Tibial nerve (tissue), 4 donors: ENCODE data around the gene ANO2. TPM values are rescaled to one million over a fixed set of nuclear protein-coding genes. Genes with fewer than 3 reads are reported as not detected.

ENCODE experiments used
- DNase-seq, 2 donors: peaks; one replicate each; pipeline ENCODE4 v3.0.0-alpha.2; 2019; ENCODE audit warnings: low spot score in 2 of 2
- H3K27ac ChIP-seq, 4 donors: fragments of 200-600 bp; sonication (generic) in 3 of 4; one replicate each; pipeline ENCODE4 v1.5.1; 2017 to 2019; ENCODE audit warnings: mild to moderate bottlenecking in 1 of 4
- H3K27me3 ChIP-seq, 2 donors: fragments of 200-600 bp; sonication (generic) in 1 of 2; one replicate each; pipeline versions ENCODE4 v1.5.1 to v1.6.0; 2017 to 2019
- H3K36me3 ChIP-seq, 3 donors: fragments of 200-600 bp; sonication (generic); one replicate each; pipeline ENCODE4 v1.5.1; 2018 to 2019
- H3K4me1 ChIP-seq, 4 donors: fragments of 200-600 bp; sonication (generic) in 3 of 4; one replicate each; pipeline ENCODE4 v1.5.1; 2017 to 2019
- H3K4me3 ChIP-seq, 4 donors: fragments of 200-600 bp; sonication (generic) in 3 of 4; one replicate each; pipeline ENCODE4 v1.5.1; 2017 to 2019; ENCODE audit warnings: mild to moderate bottlenecking in 1 of 4, moderate library complexity in 1 of 4
- H3K9me3 ChIP-seq, 4 donors: fragments of 200-600 bp; sonication (generic) in 3 of 4; one replicate each; pipeline ENCODE4 v1.5.1; 2017 to 2019
- EP300 ChIP-seq, 2 donors: sonication (generic); formaldehyde crosslinking; IDR thresholded peaks; one replicate each; pipeline ENCODE4 v1.6.1; 2017; ENCODE audit warnings: antibody characterized with exemption in 2 of 2, mild to moderate bottlenecking in 1 of 2
- POLR2A ChIP-seq, 2 donors: fragments of 450-650 bp; IDR thresholded peaks; one replicate each; pipeline ENCODE4 v1.6.1; 2017; ENCODE audit warnings: antibody characterized with exemption in 2 of 2, mild to moderate bottlenecking in 2 of 2, moderate library complexity in 2 of 2
- WGBS, 2 donors: methylation state at CpG; one replicate each; pipeline ENCODE4 v1.1.5; 2018; 5-methylcytosine and 5-hydroxymethylcytosine counted together
- total RNA-seq, 4 donors: library from RNA; depleted of rRNA; stranded (reverse); fragments of >200 nt; gene quantifications; one replicate each; pipeline ENCODE4 v1.1.0, GENCODE V29; 2016
- TF ChIP-seq, protein P1 (sequence below), 5 experiments: fragments of 200-600 bp in 3 of 5; fragments of 450-650 bp in 2 of 5; sonication (generic) in 3 of 5; IDR thresholded peaks; one replicate each; pipeline ENCODE4 v1.5.1; 2016 to 2019; ENCODE audit warnings: antibody characterized with exemption in 5 of 5, mild to moderate bottlenecking in 3 of 5, moderate library complexity in 2 of 5

ANO2 gene
- total RNA-seq, 4 donors from 2014 or later = 13.8 to 23.2 (median 21.3) TPM

DNA sequence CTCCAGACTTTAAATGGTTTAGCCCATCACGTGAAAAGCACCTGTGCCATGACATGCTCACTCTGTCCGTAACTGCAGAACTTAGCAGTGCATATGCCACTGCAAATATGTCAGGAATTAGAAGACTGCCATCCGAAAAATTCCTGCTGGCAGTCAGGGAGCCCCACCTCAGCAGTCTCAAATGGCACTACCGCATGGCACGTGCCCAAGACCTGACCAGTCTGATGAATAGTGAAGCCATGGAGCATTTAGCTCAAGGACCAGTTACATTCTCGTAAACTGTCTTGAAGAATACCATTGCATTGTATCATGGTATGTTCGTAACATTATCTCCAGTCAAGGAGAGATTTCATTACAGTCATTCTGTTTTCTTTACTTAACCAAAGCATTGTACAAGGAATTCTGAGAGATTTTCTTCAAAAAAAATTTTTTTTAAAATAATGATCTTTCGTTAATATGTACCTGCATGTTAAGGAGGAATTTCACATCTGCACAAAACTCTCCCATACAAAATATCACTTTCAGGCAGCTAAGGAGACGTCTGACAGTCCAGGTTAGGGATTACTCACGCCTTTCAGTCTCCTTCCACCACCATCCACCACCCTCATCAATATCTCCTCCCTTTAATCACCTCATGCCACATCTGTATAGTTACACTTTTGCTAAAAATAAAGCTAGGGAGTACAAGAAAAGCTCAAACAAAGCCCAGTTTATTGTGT, 138.5 kb downstream of the ANO2 start:
- Histone ChIP-seq H3K9me3 (no peaks in the 10 kb centered on the region), H3K4me1 (no peaks in the 10 kb centered on the region), H3K27me3 (peaks cover 0 to 4% of the 10 kb centered on the region in 2 donors), H3K36me3 (no peaks in the 10 kb centered on the region), H3K27ac (no peak overlapping the region), H3K4me3 (no peak overlapping the region)
- no peak for DNase-seq
- TF ChIP-seq POLR2A (IDR thresholded peaks at IDR 0.05) (no peak), EP300 (IDR thresholded peaks at IDR 0.05) (no peak)
- TF ChIP-seq, protein P1, sequence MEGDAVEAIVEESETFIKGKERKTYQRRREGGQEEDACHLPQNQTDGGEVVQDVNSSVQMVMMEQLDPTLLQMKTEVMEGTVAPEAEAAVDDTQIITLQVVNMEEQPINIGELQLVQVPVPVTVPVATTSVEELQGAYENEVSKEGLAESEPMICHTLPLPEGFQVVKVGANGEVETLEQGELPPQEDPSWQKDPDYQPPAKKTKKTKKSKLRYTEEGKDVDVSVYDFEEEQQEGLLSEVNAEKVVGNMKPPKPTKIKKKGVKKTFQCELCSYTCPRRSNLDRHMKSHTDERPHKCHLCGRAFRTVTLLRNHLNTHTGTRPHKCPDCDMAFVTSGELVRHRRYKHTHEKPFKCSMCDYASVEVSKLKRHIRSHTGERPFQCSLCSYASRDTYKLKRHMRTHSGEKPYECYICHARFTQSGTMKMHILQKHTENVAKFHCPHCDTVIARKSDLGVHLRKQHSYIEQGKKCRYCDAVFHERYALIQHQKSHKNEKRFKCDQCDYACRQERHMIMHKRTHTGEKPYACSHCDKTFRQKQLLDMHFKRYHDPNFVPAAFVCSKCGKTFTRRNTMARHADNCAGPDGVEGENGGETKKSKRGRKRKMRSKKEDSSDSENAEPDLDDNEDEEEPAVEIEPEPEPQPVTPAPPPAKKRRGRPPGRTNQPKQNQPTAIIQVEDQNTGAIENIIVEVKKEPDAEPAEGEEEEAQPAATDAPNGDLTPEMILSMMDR (IDR thresholded peaks at IDR 0.05) = no peak
- WGBS, 2 donors = 86 to 88% methylated on average over 10 of the region's 10 CpGs

DNA sequence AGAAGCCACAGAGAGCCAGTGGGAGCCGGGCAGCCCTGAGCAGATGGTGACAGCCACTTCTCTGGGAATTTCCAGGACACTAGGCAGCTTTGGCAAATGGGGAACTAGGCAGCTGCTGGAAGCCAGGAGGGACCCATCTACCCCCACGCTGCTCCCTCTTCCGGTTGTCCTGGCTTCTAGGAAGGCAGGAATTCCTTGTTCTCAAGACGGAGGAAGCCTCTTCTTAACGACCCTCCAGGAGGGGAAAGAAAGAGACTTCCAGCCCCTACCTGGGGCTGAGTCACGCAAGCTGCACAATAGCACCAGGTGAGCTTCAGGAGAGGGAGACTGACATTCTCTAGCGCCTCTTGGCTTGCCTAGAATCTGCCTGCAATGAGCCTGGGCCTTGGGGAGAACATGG, 141.5 kb downstream of the ANO2 start:
- DNase-seq = no peak
- H3K9me3 ChIP-seq = no peaks in the 10 kb centered on the region
- no peak overlapping the region for H3K27ac ChIP-seq
- no peaks in the 10 kb centered on the region for H3K4me1 ChIP-seq
- H3K4me3 ChIP-seq = no peak overlapping the region
- no peak for TF ChIP-seq POLR2A (IDR thresholded peaks at IDR 0.05)
- no peak for TF ChIP-seq EP300 (IDR thresholded peaks at IDR 0.05)
- TF ChIP-seq, protein P1 (IDR thresholded peaks at IDR 0.05) = no peak
- 82 to 86% methylated on average over 7 of the region's 7 CpGs for WGBS, 2 donors
- no peaks in the 10 kb centered on the region for H3K36me3 ChIP-seq
- H3K27me3 ChIP-seq = no peaks in the 10 kb centered on the region

DNA sequence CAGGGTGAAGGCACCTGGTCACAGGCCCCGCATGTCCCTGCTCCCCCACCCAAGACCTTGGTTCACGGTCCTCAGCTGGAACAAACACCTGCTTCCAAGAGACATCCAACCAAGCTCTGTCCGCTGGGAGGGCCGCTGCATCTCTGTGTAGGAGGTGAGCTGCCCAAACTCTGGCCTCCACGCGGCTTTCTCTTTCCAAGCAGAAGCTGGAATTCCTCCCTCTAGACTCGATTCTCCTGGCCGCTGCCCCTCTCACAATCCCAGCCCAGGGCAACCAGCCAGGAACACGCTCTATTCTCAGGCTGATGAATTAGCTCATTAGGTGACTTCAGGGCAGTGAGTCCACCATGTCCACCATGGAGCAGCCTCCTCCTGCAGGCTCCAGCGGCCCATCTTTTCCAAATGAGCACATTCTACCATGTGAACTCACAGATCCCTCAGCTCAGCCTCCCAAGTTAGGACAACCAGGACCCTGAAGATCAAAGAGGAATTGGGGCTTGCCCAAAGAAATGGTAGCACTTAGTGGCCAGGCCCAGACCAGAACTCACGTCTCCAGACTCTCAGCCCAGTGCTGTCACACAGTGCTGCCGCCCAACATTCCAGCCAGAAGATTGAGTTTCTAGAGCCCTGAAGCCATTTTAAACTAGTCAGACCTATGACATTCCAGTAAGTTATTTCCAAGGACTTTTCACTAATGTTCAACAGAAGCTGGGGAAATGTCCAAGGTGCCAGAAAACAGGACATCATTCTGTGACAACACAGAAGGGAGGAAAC, 146.6 kb downstream of the ANO2 start:
- no peak for DNase-seq
- Histone ChIP-seq H3K27me3 (no peaks in the 10 kb centered on the region), H3K36me3 (no peaks in the 10 kb centered on the region), H3K27ac (no peak overlapping the region), H3K4me1 (no peaks in the 10 kb centered on the region), H3K9me3 (no peaks in the 10 kb centered on the region), H3K4me3 (no peak overlapping the region)
- TF ChIP-seq, protein P1 (IDR thresholded peaks at IDR 0.05) = no peak
- TF ChIP-seq POLR2A (IDR thresholded peaks at IDR 0.05) (no peak), EP300 (IDR thresholded peaks at IDR 0.05) (no peak)
- WGBS, 2 donors = 76 to 79% methylated on average over 12 of the region's 12 CpGs

DNA sequence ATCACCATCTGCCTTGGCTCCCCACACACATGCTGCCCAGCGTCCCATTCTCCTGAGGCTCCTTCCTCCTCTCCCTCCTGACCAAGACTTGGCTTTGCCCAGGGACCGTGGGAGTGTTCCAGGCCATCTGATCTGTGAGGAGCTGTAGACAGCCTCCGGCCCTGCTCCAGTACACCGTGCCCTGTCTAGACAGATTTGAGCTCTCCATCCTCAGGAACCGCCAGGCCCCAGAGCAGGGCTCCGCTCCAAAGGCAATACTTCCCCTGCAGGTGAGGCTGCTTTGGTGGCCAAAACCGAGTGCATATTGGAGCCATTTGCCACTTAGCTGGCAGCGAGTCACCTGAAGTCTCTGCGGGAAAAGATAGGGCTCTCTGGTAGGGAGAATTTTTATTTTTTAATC, 147.4 kb downstream of the ANO2 start:
- 76 to 88% methylated on average over 9 of the region's 9 CpGs for WGBS, 2 donors
- no peaks in the 10 kb centered on the region for H3K9me3 ChIP-seq
- no peak overlapping the region for H3K27ac ChIP-seq
- H3K4me3 ChIP-seq = no peak overlapping the region
- H3K27me3 ChIP-seq = no peaks in the 10 kb centered on the region
- H3K4me1 ChIP-seq = no peaks in the 10 kb centered on the region
- TF ChIP-seq, protein P1 (IDR thresholded peaks at IDR 0.05) = no peak
- no peaks in the 10 kb centered on the region for H3K36me3 ChIP-seq
- DNase-seq = no peak

DNA sequence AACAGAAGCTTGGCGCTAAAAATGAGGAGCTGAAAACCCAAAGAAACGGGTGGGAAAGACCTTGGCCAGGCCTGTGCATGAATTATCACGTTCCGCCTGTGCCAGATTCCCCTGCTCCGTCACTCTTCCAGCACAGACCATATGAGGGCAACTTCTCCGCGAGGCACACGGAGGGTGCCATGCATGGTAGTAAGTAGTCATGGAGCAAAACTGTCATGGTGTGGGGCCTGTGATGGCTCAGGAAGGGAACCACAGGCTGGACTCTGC, 148.2 kb downstream of the ANO2 start:
- WGBS, 2 donors = 78 to 87% methylated on average over 8 of the region's 8 CpGs
- no peak for TF ChIP-seq POLR2A (IDR thresholded peaks at IDR 0.05)
- TF ChIP-seq EP300 (IDR thresholded peaks at IDR 0.05) = no peak
- TF ChIP-seq, protein P1 (IDR thresholded peaks at IDR 0.05) = no peak

More for the DNA sequence above, 148.2 kb downstream of the ANO2 start:
- Histone ChIP-seq H3K4me3 (no peak overlapping the region), H3K27me3 (no peaks in the 10 kb centered on the region), H3K9me3 (no peaks in the 10 kb centered on the region), H3K4me1 (no peaks in the 10 kb centered on the region), H3K27ac (no peak overlapping the region), H3K36me3 (no peaks in the 10 kb centered on the region)
- DNase-seq = no peak
